GM19351 (cell line): Measurements from ENCODE around the gene SV2B.
A peak's percentile ranks its signal among the peaks of the same experiment; 100 is the strongest.

Source experiments
- ATAC-seq: cut with Tn5 transposase; IDR thresholded peaks from one replicate; pipeline ENCODE4 v1.9.1; 2021; ENCODE audit warnings: mild to moderate bottlenecking, moderate library complexity; ENCODE audit not compliant: unreplicated experiment

SV2B gene

GRCh38 chr15:91184441-91184840, 84.4 kb downstream of the SV2B start:
- ATAC-seq = no peak

GRCh38 chr15:91186904-91187656, 87.0 kb downstream of the SV2B start:
- no peak for ATAC-seq

GRCh38 chr15:91192285-91192684, 92.2 kb downstream of the SV2B start:
- ATAC-seq = peak; percentile 59

GRCh38 chr15:91192690-91193377, 92.8 kb downstream of the SV2B start:
- ATAC-seq = peak; percentile 39

- ATAC-seq = no peak
These were observed 93.3 kb downstream of the SV2B start for GRCh38 chr15:91193378-91193720.

GRCh38 chr15:91196127-91196526, 96.1 kb downstream of the SV2B start:
- ATAC-seq = no peak

- no peak for ATAC-seq
These were observed 96.7 kb downstream of the SV2B start for GRCh38 chr15:91196768-91197167.

GRCh38 chr15:91199511-91199910, 99.5 kb downstream of the SV2B start:
- ATAC-seq = no peak

GRCh38 chr15:91200101-91200754, 100.2 kb downstream of the SV2B start:
- ATAC-seq = no peak

- no peak for ATAC-seq
These were observed 102.5 kb downstream of the SV2B start for GRCh38 chr15:91202510-91203102.

- no peak for ATAC-seq
These were observed 103.7 kb downstream of the SV2B start for GRCh38 chr15:91203619-91204203.

GRCh38 chr15:91208371-91208770, 108.3 kb downstream of the SV2B start:
- no peak for ATAC-seq

GRCh38 chr15:91209318-91209717, 109.3 kb downstream of the SV2B start:
- no peak for ATAC-seq

- no peak for ATAC-seq
These were observed 109.7 kb downstream of the SV2B start for GRCh38 chr15:91209726-91210125.

- no peak for ATAC-seq
These were observed 114.9 kb downstream of the SV2B start for GRCh38 chr15:91214675-91215590.

- no peak for ATAC-seq
These were observed 115.9 kb downstream of the SV2B start for GRCh38 chr15:91216000-91216399.

- no peak for ATAC-seq
These were observed 119.1 kb downstream of the SV2B start for GRCh38 chr15:91219206-91219605.

- ATAC-seq = no peak
These were observed 122.0 kb downstream of the SV2B start for GRCh38 chr15:91222052-91222451.

- ATAC-seq = no peak
These were observed 123.8 kb downstream of the SV2B start for GRCh38 chr15:91223863-91224262.

- no peak for ATAC-seq
These were observed 124.8 kb downstream of the SV2B start for GRCh38 chr15:91224755-91225380.
